GM12891 (cell line): ENCODE measurements around the gene KIDINS220.

Experiments
- POLR2A ChIP-seq: IDR thresholded peaks from 2 replicates; pipeline ENCODE4 v1.6.1; 2011; ENCODE audit warnings: low read depth, low read length, control low read depth
- POLR2AphosphoS5 ChIP-seq: IDR thresholded peaks from 2 replicates; pipeline ENCODE4 v1.6.1; 2011; ENCODE audit warnings: low read depth, low read length, control low read depth
- TAF1 ChIP-seq: IDR thresholded peaks from 2 replicates; pipeline ENCODE4 v1.6.1; 2011; ENCODE audit warnings: low read depth, low read length, control low read depth

- no peak for TF ChIP-seq TAF1
- TF ChIP-seq POLR2A: no peak
- TF ChIP-seq POLR2AphosphoS5: no peak
These were observed 75.8 kb downstream of the KIDINS220 start for GRCh38 chr2:8761529-8762164.
